Medulla oblongata (tissue), 1 donor: ENCODE data around the gene OR14A16.

Experiments used
- DNase-seq: peaks from one replicate; pipeline ENCODE4 v3.0.0-alpha.2; 2015; ENCODE audit errors: extremely low spot score

OR14A16 gene

GRCh38 chr1:247824023-247824422, at the start of gene OR14A16:
Gene OR14A16, minus strand, starts transcription at chr1:247824119. Its CDS starts 8,390 bp downstream, at chr1:247815729.
- no peak for DNase-seq

DNA sequence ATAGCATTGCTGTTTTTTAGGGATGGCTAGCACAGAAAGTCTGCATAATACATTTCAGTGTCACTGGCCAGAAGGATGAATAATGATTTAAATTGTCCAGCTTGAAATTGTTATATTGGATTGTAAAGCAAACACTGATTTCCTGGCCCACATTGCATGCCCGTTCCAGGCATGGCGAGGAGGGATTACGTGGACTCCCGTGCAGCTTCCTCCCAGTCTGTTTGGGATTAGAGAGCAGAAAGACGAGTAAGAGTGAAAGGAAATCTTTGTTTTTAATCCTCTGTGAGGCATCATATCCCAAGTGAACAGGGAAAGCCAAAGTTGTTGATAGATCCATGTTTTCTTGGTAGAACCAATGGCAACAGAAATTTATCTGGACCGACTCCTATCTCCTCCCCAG, 41.5 kb upstream of the OR14A16 start:
- no peak for DNase-seq

GRCh38 chr1:247864644-247865043, 40.7 kb upstream of the OR14A16 start:
- DNase-seq = no peak

- no peak for DNase-seq
These were observed 38.8 kb upstream of the OR14A16 start for GRCh38 chr1:247862756-247863155.

DNA sequence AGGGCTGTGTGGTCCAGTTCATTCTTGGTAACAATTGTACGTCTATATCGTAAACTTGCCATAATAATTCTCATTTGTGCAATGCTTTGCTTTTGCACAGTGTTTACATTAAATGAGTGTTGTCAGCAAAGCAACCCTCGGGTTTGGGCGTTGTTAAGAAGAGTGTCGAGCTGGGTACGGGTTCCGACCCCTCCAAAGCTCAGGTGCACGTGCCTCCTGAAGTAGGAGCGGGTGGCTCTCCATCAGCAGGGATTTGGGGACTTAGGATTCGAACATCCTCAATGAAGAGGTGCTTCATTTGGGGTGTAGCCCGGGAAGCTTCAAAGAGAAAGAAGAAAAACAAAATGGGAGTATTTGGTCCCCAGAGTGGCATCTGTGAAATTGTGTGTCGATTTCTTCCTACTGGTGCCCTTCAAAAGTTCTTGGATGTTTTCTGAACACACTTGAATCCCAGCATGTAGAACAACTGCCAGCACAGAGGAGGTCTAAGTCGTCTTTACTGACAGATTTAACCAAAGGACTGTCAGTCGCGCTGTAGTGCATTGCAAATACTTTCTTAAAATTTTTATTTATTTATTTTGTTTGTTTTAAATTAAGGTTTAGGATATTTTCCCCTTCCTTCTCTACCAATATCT, 34.2 kb upstream of the OR14A16 start:
- no peak for DNase-seq

DNA sequence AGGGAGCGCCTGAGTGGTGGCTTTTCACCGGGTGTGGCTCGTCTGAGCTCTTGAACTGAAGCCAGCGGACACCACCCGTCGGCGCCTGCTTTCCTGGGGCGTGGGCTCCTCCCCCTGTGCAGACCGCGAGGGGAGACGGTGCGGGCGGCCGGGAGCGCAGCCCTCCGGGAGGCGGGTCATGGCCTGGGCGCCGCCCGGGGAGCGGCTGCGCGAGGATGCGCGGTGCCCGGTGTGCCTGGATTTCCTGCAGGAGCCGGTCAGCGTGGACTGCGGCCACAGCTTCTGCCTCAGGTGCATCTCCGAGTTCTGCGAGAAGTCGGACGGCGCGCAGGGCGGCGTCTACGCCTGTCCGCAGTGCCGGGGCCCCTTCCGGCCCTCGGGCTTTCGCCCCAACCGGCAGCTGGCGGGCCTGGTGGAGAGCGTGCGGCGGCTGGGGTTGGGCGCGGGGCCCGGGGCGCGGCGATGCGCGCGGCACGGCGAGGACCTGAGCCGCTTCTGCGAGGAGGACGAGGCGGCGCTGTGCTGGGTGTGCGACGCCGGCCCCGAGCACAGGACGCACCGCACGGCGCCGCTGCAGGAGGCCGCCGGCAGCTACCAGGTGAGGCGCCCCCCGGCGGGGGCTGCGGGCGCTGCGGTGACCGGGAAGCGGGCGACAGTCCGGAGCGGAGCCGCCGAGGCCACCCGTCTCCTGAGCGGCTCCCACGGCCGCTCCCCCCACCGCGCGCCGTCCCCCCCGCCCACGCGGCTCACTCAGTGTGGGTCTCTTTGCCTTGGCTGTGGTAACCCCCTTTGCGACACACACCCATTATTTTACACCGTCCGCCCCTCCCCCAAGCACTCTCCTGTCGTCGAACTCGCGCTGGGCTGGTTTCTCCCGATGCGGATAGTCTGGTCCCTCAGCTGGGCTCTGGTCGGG, 33.4 kb upstream of the OR14A16 start, which contains the start of gene TRIM58:
TRIM58 (plus strand) TSS at position 119 of the 916 bp plus-strand sequence; CDS start at position 179, 60 bp downstream.
- DNase-seq = no peak

- DNase-seq = no peak
These were observed 32.0 kb upstream of the OR14A16 start for GRCh38 chr1:247855911-247856310.

DNA sequence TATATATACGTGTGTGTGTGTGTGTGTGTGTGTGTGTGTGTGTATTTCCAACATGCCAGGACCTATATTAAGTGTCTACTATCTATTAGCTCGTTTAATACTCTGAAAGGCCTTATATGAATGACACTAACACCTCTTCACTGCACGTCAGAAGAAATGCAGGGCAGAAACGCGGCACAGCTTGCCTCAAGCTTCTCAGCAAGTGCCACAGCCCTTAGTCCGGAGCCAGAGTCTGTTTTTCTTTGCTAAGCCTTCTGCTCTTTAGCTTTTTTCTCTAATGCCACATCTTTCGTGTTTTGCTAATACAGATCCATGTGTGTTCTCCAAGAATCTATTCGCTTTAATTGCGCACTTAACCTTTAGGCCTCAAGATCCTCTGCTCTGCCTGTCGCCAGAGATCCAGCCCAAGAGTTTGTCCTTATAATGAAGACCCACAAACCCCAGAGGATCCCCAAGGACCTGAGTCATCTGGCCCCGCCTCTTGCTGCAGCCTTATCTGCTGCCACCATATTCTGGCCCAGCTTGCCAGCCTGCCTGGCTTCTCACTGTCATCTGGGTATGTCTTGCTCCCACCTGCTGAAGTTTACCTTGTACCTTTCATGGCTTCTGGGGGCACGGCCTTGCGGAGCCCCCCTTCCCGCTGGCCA, 31.1 kb upstream of the OR14A16 start:
- DNase-seq = no peak

- DNase-seq = no peak
These were observed 25.7 kb upstream of the OR14A16 start for GRCh38 chr1:247849616-247850015.

- no peak for DNase-seq
These were observed 24.4 kb upstream of the OR14A16 start for GRCh38 chr1:247848346-247848745.

DNA sequence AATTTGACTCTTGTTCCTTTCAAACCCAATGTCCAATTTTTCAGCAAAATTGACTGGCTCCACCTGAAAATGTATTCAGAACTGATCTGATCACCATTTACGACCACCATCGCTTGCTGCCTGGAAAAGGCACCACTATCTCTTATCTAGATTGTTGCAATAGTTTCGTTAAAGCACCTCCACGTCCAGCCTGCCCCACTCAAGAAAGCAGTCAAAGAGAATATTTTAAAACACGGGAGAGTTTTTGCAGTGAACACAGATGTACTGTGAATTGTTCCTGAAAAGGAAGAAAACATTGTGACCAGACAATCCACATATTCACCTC, 21.7 kb upstream of the OR14A16 start:
- no peak for DNase-seq

- no peak for DNase-seq
These were observed 21.2 kb upstream of the OR14A16 start for GRCh38 chr1:247845011-247845692.

- no peak for DNase-seq
These were observed 19.5 kb upstream of the OR14A16 start for GRCh38 chr1:247843411-247843810.

DNA sequence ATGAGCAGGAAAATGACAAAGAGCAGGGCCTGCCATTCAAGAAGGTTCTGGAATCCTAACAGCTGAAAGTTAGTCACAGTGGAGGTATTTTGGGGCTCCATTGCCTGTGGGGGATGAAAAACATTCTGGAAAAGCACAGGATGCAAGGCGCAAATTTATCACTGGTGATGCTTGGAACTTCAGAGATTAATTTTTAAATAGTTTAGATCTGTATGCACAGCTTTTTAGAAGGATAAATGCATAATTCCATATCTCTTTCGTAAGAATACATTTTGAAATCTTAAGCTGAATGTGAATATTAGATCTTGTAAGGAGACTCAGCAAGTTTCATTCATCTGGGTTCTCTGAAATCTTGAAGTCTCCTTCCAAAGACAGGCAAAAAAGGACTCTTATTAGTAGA, 17.9 kb upstream of the OR14A16 start, which contains the start of gene OR11L1:
OR11L1 (minus strand) TSS at position 101 of the 400 bp plus-strand sequence; CDS start at position 101, 0 bp downstream.
- DNase-seq = no peak

DNA sequence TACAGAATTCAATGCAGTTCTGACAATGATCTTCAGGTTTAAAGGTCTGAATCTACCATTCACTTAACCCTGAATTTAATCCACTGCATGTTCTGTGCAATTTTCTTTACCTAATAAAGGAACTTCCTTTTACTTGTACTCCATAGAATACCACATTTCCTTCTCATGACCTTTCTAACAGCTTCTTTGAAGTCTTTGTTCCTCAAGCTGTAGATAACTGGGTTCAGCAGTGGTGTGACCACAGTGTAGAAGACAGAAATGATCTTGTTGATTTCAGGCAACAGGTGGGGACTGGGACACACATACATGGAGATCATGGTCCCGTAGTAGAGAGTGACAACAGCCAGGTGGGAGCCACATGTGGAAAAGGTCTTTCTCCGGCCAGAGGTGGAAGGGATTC, 16.9 kb upstream of the OR14A16 start:
- DNase-seq = no peak

DNA sequence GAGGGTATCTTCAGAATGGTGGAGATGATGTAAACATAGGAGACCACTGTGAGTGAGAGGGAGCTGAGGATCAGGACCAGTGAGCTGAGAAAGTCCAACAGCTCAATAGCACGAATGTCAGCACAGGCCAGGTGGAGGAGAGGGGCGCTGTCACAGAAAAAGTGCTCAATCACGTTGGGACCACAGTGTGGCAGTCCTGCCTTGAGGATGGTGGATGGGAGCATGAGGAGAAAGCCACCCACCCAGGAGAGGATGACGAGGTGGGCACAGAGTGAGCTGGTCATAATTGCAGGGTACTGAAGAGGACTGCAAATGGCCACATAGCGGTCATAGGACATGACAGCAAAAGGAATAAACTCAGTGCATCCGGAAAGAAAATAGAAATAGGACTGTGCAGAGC, 9.7 kb upstream of the OR14A16 start:
- DNase-seq = no peak

DNA sequence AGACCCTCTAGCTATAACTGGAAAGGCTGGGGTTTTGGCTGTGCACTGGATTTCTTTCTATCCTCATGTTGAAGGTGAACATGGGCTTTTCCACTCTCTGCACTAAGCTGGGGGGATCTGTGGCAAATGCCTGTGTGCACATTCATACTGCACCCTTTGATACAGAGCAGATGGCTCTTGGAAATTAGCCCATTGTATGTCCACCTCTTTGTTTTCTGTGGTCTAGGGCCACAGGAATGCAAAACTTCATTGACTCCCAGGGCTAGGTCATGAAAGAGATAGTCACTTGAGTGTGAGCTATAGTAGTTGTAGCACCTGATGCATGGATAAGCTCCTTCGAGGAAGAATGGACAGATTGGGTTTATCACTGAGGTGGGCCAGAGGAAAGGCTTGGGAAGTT, 5.7 kb upstream of the OR14A16 start:
- no peak for DNase-seq

DNA sequence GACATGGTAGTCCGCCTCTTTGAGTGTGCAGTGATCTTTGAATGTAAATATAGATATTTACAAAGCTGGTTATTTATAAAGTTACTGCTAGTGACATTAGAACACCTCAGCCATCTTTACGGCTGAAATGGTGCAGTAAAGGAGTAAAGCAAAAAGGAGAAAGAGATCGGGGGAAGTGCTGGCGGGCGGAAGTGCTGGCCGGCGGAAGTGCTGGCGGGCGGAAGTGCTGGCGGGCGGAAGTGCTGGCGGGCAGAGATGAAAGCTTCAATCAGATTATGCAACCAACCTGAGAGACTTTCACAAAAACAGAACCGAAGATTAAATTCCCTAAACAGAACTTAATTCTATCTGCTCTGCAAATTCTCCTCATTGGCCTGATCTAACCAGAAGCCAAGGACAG, 1.4 kb upstream of the OR14A16 start:
- no peak for DNase-seq

GRCh38 chr1:247822060-247822459, 1.9 kb downstream of the OR14A16 start:
- DNase-seq = no peak

- DNase-seq = no peak
These were observed 11.3 kb downstream of the OR14A16 start for GRCh38 chr1:247812637-247813036.

DNA sequence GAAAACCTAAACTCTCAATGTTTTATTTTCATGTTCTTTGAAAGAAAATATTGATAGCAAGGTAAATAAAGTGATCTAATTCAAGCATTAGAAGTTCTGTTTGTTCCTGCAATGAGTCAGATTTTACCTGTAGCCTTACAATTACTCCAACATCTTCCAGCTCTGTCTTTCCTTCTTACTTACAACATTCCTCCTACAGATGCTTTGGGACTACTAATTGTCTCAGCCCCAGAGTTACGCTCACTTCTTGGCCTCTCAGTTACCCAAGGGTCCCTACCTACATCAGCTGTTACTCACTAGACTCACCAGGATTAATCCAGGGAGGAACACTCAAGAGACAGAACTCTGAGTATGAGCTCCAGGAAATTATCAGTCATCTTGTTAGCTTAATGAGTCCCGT, 26.4 kb downstream of the OR14A16 start:
- no peak for DNase-seq

DNA sequence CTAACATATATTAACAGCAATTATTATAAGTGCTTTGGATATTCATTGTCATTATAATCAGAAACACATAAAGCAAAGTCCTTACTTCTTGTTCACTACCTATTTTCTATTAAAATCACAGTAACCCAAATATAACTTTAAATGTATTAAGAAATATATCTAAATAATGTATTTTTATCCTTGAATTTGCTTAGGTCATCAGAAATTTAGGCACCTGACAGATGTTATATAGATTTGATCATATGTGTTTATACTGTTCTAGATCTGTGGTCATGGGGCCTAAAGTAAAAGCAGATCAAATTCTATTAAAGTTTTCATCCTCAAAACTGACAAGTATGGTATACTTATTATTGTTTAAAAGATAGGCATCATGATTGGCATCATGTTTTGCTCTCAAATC, 54.3 kb downstream of the OR14A16 start:
- no peak for DNase-seq
